COLO829 (cell line): ENCODE measurements around the gene EFHC1.

Experiments
- DNase-seq: peaks from one replicate; pipeline ENCODE4 v3.0.0; 2012; ENCODE audit warnings: low spot score

The EFHC1 gene

GRCh38 chr6:52518279-52518945, 98.3 kb downstream of the EFHC1 start:
- DNase-seq: no peak

- DNase-seq: no peak
Observed at GRCh38 chr6:52519618-52520017, 99.5 kb downstream of the EFHC1 start.

- DNase-seq: no peak
Observed at GRCh38 chr6:52522151-52522626, 102.0 kb downstream of the EFHC1 start.

GRCh38 chr6:52522655-52523054, 102.5 kb downstream of the EFHC1 start:
- DNase-seq: no peak

GRCh38 chr6:52523378-52524142, 103.4 kb downstream of the EFHC1 start:
- no peak for DNase-seq

GRCh38 chr6:52524918-52525317, 104.8 kb downstream of the EFHC1 start:
- no peak for DNase-seq

GRCh38 chr6:52526634-52527033, 106.5 kb downstream of the EFHC1 start:
- DNase-seq: no peak

GRCh38 chr6:52527436-52527835, 107.3 kb downstream of the EFHC1 start:
- no peak for DNase-seq

- DNase-seq: no peak
Observed at GRCh38 chr6:52529311-52529710, 109.2 kb downstream of the EFHC1 start.

GRCh38 chr6:52530351-52530750, 110.2 kb downstream of the EFHC1 start:
- no peak for DNase-seq

- DNase-seq: no peak
Observed at GRCh38 chr6:52531396-52531795, 111.3 kb downstream of the EFHC1 start.

GRCh38 chr6:52531834-52532233, 111.7 kb downstream of the EFHC1 start:
- no peak for DNase-seq

GRCh38 chr6:52532457-52532856, 112.3 kb downstream of the EFHC1 start:
- no peak for DNase-seq

GRCh38 chr6:52533491-52533890, 113.3 kb downstream of the EFHC1 start:
- DNase-seq: no peak

- DNase-seq: no peak
Observed at GRCh38 chr6:52534363-52534762, 114.2 kb downstream of the EFHC1 start.

- DNase-seq: no peak
Observed at GRCh38 chr6:52534966-52535390, 114.8 kb downstream of the EFHC1 start.

GRCh38 chr6:52535711-52536423, 115.7 kb downstream of the EFHC1 start:
- DNase-seq: no peak

- no peak for DNase-seq
Observed at GRCh38 chr6:52536424-52536916, 116.3 kb downstream of the EFHC1 start.

- no peak for DNase-seq
Observed at GRCh38 chr6:52537001-52537753, 117.0 kb downstream of the EFHC1 start.

GRCh38 chr6:52538252-52538900, 118.2 kb downstream of the EFHC1 start:
- no peak for DNase-seq

- no peak for DNase-seq
Observed at GRCh38 chr6:52538901-52539354, 118.8 kb downstream of the EFHC1 start.
